Glomerular endothelial cell (primary cell): ENCODE data around the gene CPNE9. TPM values are rescaled to one million over a fixed set of nuclear protein-coding genes. Genes with fewer than 3 reads are reported as not detected.

Experiments
- DNase-seq: peaks from one replicate; pipeline ENCODE4 v3.0.0-alpha.2; 2011; ENCODE audit warnings: low read depth, low spot score; ENCODE audit errors: extremely low read depth
- total RNA-seq: library from RNA; depleted of rRNA; stranded (reverse); fragments of >200 nt; gene quantifications from 2 replicates; pipeline ENCODE4 v1.2.3, GENCODE V29; 2015

Gene CPNE9
- total RNA-seq, 1 donor from 2014 or later = not detected

DNA sequence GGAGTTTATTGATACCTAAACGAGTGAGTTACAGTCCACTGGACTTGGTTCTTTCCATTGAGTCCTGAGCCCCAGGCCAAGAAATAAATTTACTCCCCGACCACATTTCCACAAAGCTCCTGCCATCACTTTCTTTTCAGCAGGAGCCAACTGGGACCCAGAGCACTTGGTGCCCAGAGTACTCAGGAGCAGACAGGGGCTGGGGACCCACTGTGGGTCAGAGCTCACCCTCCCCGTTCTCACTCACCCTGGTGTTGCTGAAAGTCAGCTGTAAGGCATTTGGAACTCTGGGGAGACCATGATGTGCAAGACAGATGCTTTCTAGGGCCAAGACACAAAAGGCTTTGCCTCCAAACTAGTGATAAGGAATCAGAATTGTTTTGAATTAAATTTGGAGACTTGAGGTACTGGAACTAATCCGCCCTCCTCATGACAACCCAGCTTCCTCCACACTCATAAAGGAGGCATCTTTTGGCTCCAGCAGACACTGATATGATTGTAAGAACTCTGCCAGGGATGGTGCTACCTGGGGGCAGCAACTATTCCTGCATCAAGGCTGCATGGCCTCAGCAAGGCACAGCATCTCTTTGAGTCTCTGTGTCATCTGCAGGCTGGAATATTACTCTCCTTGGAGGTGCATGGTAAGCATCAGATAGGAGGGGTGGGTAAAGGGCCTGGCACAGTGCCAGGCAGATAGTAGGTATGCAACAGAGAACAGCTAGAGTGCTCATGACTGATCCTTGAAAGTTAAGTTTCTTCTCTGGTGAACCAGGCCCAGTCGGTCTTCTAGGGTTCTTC is 73.5 kb downstream of the CPNE9 start:
- no peak for DNase-seq

DNA sequence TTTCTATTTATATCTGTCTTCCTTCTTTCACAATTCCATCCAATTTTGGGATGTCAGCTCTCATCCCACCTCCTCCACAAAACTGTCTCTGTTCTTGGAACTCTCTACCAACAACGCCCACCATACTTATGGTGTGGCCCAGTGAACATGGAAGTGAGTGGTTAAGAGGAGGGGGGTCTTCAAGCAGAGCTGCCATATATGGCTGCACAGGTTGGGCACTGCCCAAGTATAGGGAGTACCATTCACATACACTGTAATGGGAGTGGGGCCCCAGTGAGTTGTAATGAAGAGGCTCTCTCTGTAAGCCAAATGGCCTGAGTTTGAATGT is 74.0 kb downstream of the CPNE9 start:
- no peak for DNase-seq

DNA sequence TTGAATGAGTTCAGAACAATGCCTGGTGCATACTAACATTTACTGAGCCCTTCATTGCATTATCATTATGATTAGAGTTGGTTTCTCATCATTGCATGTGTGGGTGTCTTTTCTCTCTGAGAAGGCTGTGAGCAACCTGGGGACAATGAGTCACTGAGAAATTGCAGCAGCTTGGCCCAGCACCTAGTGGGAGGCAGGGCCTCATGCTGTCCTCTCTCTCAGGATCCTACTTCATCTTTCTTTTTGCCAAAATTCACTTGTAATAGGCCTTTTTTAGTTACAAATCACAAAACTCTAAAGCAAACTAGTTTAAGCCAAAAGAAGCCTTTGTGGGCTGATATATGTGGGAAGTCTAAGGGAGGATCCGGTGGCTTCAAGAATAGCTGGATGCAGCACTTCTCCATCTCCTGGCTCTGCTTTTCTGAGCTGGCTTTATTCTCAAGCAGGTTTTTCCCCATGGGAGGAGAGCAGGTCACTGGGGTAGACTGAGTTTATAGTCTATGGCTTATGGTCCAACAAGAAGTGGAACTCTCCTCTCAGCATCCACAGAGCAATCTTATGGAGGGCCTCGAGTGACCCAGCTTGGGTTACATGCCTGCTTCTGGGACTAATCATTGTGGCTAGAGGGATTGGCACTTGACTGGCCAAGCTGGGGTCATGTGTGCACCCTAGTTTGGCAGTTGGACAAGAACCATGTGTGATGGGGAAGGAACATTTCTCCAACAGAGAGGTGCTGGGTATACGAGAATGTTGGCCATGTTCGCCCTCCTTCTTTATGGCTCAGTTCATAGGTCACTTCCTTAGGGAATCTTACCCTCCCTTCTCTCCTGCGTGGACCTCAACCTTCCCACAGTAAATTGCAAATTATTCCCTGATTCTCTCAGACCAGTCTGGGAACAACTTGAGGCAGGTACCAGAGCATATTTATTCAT is 74.8 kb downstream of the CPNE9 start:
- no peak for DNase-seq

DNA sequence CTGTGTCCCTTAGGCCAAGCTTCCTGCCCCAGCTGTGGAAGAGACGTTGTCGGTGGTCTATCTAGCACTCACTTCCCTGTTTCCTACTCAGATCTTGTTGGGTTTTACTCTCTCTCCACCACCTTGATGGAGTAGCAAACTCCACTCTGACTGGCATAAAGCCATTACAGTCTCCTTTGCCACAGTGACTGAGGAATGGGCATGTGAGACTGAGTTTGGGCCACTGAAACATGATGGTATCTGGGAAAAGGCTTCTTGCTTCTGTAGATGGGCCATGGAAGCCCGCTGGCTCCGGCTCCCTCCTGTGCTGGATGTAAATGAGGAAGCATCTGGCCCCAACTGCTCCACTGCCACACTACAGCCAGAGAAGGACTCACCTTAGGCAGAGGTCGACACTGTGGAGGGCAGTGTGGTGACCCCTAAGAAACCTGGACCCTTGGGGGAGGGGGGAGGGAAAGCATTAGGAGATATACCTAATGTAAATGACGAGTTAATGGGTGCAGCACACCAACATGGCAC is 75.5 kb downstream of the CPNE9 start:
- no peak for DNase-seq

Other genes with a start within 250 kb of the CPNE9 start
- not detected in 2 replicates for gene LHFPL4, start 150.0 kb upstream of the CPNE9 start, total RNA-seq
- 38.4 and 40.2 TPM in 2 replicates for gene MTMR14, start 54.3 kb upstream of the CPNE9 start, total RNA-seq
- gene BRPF1, start 27.9 kb downstream of the CPNE9 start, total RNA-seq = 21.2 and 24.8 TPM in 2 replicates
- gene OGG1, start 46.1 kb downstream of the CPNE9 start, total RNA-seq = 16.7 and 17.5 TPM in 2 replicates
- 16.5 and 28.8 TPM in 2 replicates for gene CAMK1, start 66.1 kb downstream of the CPNE9 start, total RNA-seq
- 58.9 and 73.5 TPM in 2 replicates for gene TADA3, start 88.6 kb downstream of the CPNE9 start, total RNA-seq
- gene ARPC4, start 89.2 kb downstream of the CPNE9 start, total RNA-seq = 212 and 240 TPM in 2 replicates
- gene TTLL3, start 106.4 kb downstream of the CPNE9 start, total RNA-seq = 11.9 and 39.2 TPM in 2 replicates
- gene RPUSD3, start 140.2 kb downstream of the CPNE9 start, total RNA-seq = 27.0 and 34.7 TPM in 2 replicates
- not detected in 2 replicates for gene CIDEC, start 176.4 kb downstream of the CPNE9 start, total RNA-seq
- gene JAGN1, start 186.8 kb downstream of the CPNE9 start, total RNA-seq = 31.1 and 47.8 TPM in 2 replicates
- gene IL17RE, start 199.0 kb downstream of the CPNE9 start, total RNA-seq = 0.39 and 1.3 TPM in 2 replicates
- 22.1 and 26.1 TPM in 2 replicates for gene IL17RC, start 213.3 kb downstream of the CPNE9 start, total RNA-seq
- gene CRELD1, start 230.0 kb downstream of the CPNE9 start, total RNA-seq = 36.2 and 55.9 TPM in 2 replicates
- 2.5 and 3.6 TPM in 2 replicates for gene PRRT3, start 248.6 kb downstream of the CPNE9 start, total RNA-seq